Measurements from ENCODE around the gene E2F2. TPM values are rescaled to one million over a fixed set of nuclear protein-coding genes. Genes with fewer than 3 reads are reported as not detected.
"Not testable (repeated sequence)": the region's sequence is repeated elsewhere in the genome, so short reads cannot be mapped to it uniquely, and the experiment has no call there.

Gene E2F2
- polyA plus RNA-seq, 3 donors: 4.8 to 6.5 (median 4.8) TPM

GRCh38 chr1:23548704-23549143, 17.7 kb upstream of the E2F2 start:
- no peak for DNase-seq

- no peak for DNase-seq
Measured at GRCh38 chr1:23546897-23547584, 16.0 kb upstream of the E2F2 start.

GRCh38 chr1:23545851-23546250, 14.8 kb upstream of the E2F2 start:
- DNase-seq: no peak

GRCh38 chr1:23544444-23545389, 13.7 kb upstream of the E2F2 start:
- no peak for DNase-seq

GRCh38 chr1:23543707-23544443, 12.8 kb upstream of the E2F2 start:
- no peak for DNase-seq

- DNase-seq: not testable (repeated sequence)
Measured at GRCh38 chr1:23542940-23543339, 11.9 kb upstream of the E2F2 start.

- peak; percentile 90 for DNase-seq
Measured at GRCh38 chr1:23539698-23540266, 8.7 kb upstream of the E2F2 start.

- DNase-seq: no peak
Measured at GRCh38 chr1:23537296-23537973, 6.4 kb upstream of the E2F2 start.

GRCh38 chr1:23533246-23534023, 2.4 kb upstream of the E2F2 start:
- no peak for DNase-seq

- DNase-seq: no peak
Measured at GRCh38 chr1:23531562-23532094, 595 bp upstream of the E2F2 start.

- DNase-seq: no peak
Measured at GRCh38 chr1:23530087-23530746, 816 bp downstream of the E2F2 start.

- no peak for DNase-seq
Measured at GRCh38 chr1:23529146-23530086, 1.6 kb downstream of the E2F2 start.

- DNase-seq: no peak
Measured at GRCh38 chr1:23528250-23528978, 2.6 kb downstream of the E2F2 start.

- no peak for DNase-seq
Measured at GRCh38 chr1:23527900-23528249, 3.2 kb downstream of the E2F2 start.

- DNase-seq: no peak
Measured at GRCh38 chr1:23527366-23527765, 3.7 kb downstream of the E2F2 start.

GRCh38 chr1:23526329-23527041, 4.5 kb downstream of the E2F2 start:
- no peak for DNase-seq

- no peak for DNase-seq
Measured at GRCh38 chr1:23525558-23526250, 5.3 kb downstream of the E2F2 start.

Measured in renal pelvis (tissue), 4 donors.